ENCODE data around the gene ME3.

The ME3 gene

GRCh38 chr11:86514453-86514852, 158.0 kb downstream of the ME3 start:
- DNase-seq (ENCODE audit: low spot score), result no peak

GRCh38 chr11:86513746-86514373, 158.6 kb downstream of the ME3 start:
- DNase-seq (ENCODE audit: low spot score), result no peak

GRCh38 chr11:86513138-86513537, 159.3 kb downstream of the ME3 start:
- no peak for DNase-seq (ENCODE audit: low spot score)

- no peak for DNase-seq (ENCODE audit: low spot score)
Observed at GRCh38 chr11:86511086-86511551, 161.3 kb downstream of the ME3 start.

- DNase-seq (ENCODE audit: low spot score), result no peak
Observed at GRCh38 chr11:86510674-86511073, 161.7 kb downstream of the ME3 start.

GRCh38 chr11:86510097-86510496, 162.3 kb downstream of the ME3 start:
- no peak for DNase-seq (ENCODE audit: low spot score)

GRCh38 chr11:86509588-86509974, 162.8 kb downstream of the ME3 start:
- DNase-seq (ENCODE audit: low spot score), result no peak

- DNase-seq (ENCODE audit: low spot score), result peak; percentile 73
Observed at GRCh38 chr11:86508604-86509587, 163.5 kb downstream of the ME3 start.

- no peak for DNase-seq (ENCODE audit: low spot score)
Observed at GRCh38 chr11:86507249-86507845, 165.1 kb downstream of the ME3 start.

GRCh38 chr11:86506235-86506634, 166.2 kb downstream of the ME3 start:
- DNase-seq (ENCODE audit: low spot score), result no peak

GRCh38 chr11:86503131-86503530, 169.3 kb downstream of the ME3 start:
- no peak for DNase-seq (ENCODE audit: low spot score)

GRCh38 chr11:86502137-86502642, 170.2 kb downstream of the ME3 start:
- DNase-seq (ENCODE audit: low spot score), result no peak

- no peak for DNase-seq (ENCODE audit: low spot score)
Observed at GRCh38 chr11:86500500-86501140, 171.8 kb downstream of the ME3 start.

GRCh38 chr11:86499723-86500129, 172.7 kb downstream of the ME3 start:
- DNase-seq (ENCODE audit: low spot score), result no peak

GRCh38 chr11:86497836-86498235, 174.6 kb downstream of the ME3 start:
- DNase-seq (ENCODE audit: low spot score), result no peak

GRCh38 chr11:86497310-86497709, 175.1 kb downstream of the ME3 start:
- DNase-seq (ENCODE audit: low spot score), result no peak

- no peak for DNase-seq (ENCODE audit: low spot score)
Observed at GRCh38 chr11:86495351-86495750, 177.1 kb downstream of the ME3 start.

GRCh38 chr11:86492370-86493010, 179.9 kb downstream of the ME3 start:
- DNase-seq (ENCODE audit: low spot score), result no peak

- DNase-seq (ENCODE audit: low spot score), result no peak
Observed at GRCh38 chr11:86491027-86491426, 181.4 kb downstream of the ME3 start.

- no peak for DNase-seq (ENCODE audit: low spot score)
Observed at GRCh38 chr11:86490582-86490981, 181.8 kb downstream of the ME3 start.

- DNase-seq (ENCODE audit: low spot score), result no peak
Observed at GRCh38 chr11:86489442-86489841, 183.0 kb downstream of the ME3 start.

GRCh38 chr11:86488553-86488952, 183.9 kb downstream of the ME3 start:
- no peak for DNase-seq (ENCODE audit: low spot score)

Data from left forelimb (tissue), 1 donor.